GM18907 (cell line): ENCODE results near the gene POLK.
"Not testable (repeated sequence)": the region's sequence is repeated elsewhere in the genome, so short reads cannot be mapped to it uniquely, and the experiment has no call there.

Experiments
- ATAC-seq: cut with Tn5 transposase; IDR thresholded peaks from one replicate; pipeline ENCODE4 v1.9.1; 2021; ENCODE audit warnings: mild to moderate bottlenecking, moderate library complexity; ENCODE audit not compliant: unreplicated experiment

POLK gene

GRCh38 chr5:75546830-75547229, 35.1 kb downstream of the POLK start:
- no peak for ATAC-seq

- ATAC-seq, result no peak
Observed at GRCh38 chr5:75547812-75548211, 36.1 kb downstream of the POLK start.

GRCh38 chr5:75550597-75550996, 38.9 kb downstream of the POLK start:
- ATAC-seq, result no peak

GRCh38 chr5:75551471-75551870, 39.8 kb downstream of the POLK start:
- ATAC-seq, result no peak

GRCh38 chr5:75552764-75553163, 41.1 kb downstream of the POLK start:
- no peak for ATAC-seq

- ATAC-seq, result no peak
Observed at GRCh38 chr5:75553358-75553757, 41.7 kb downstream of the POLK start.

GRCh38 chr5:75558221-75558620, 46.5 kb downstream of the POLK start:
- no peak for ATAC-seq

- ATAC-seq, result no peak
Observed at GRCh38 chr5:75558981-75559632, 47.4 kb downstream of the POLK start.

- not testable (repeated sequence) for ATAC-seq
Observed at GRCh38 chr5:75560655-75561054, 49.0 kb downstream of the POLK start.

- not testable (repeated sequence) for ATAC-seq
Observed at GRCh38 chr5:75565991-75566709, 54.5 kb downstream of the POLK start.

GRCh38 chr5:75566710-75567309, 55.1 kb downstream of the POLK start:
- peak; percentile 89 for ATAC-seq

- ATAC-seq, result peak; percentile 44
Observed at GRCh38 chr5:75567710-75568109, 56.0 kb downstream of the POLK start.

- ATAC-seq, result peak; percentile 34
Observed at GRCh38 chr5:75568202-75568601, 56.5 kb downstream of the POLK start.

GRCh38 chr5:75571547-75571946, 59.9 kb downstream of the POLK start:
- no peak for ATAC-seq

GRCh38 chr5:75574791-75575190, 63.1 kb downstream of the POLK start:
- ATAC-seq, result no peak

- not testable (repeated sequence) for ATAC-seq
Observed at GRCh38 chr5:75578280-75578679, 66.6 kb downstream of the POLK start.

GRCh38 chr5:75584641-75585040, 73.0 kb downstream of the POLK start:
- no peak for ATAC-seq

- no peak for ATAC-seq
Observed at GRCh38 chr5:75588666-75589065, 77.0 kb downstream of the POLK start.

- no peak for ATAC-seq
Observed at GRCh38 chr5:75600535-75600934, 88.8 kb downstream of the POLK start.

- ATAC-seq, result no peak
Observed at GRCh38 chr5:75601567-75601966, 89.9 kb downstream of the POLK start.

GRCh38 chr5:75601996-75602395, 90.3 kb downstream of the POLK start:
- no peak for ATAC-seq

- no peak for ATAC-seq
Observed at GRCh38 chr5:75603371-75603770, 91.7 kb downstream of the POLK start.
